K562 (cell line): ENCODE results near the gene NVL. TPM values are rescaled to one million over a fixed set of nuclear protein-coding genes. Genes with fewer than 3 reads are reported as not detected.

Experiments used
- HMGN3 ChIP-seq: IDR thresholded peaks from 2 replicates; pipeline ENCODE4 v1.6.1; 2011; ENCODE audit warnings: borderline replicate concordance, low read depth, mild to moderate bottlenecking, mixed read lengths, low read length; ENCODE audit not compliant: insufficient read length; ENCODE audit errors: extremely low read depth
- RBM34 ChIP-seq: fragments of 200-400 bp; formaldehyde crosslinking; IDR thresholded peaks from 2 replicates; pipeline ENCODE4 v1.6.1; 2018; ENCODE audit warnings: low read length, borderline replicate concordance; ENCODE audit not compliant: insufficient read depth
- SREBF2 ChIP-seq: sonication (generic); formaldehyde crosslinking; IDR thresholded peaks from 2 replicates; pipeline ENCODE4 v1.4.0; 2020; ENCODE audit warnings: mild to moderate bottlenecking, missing genetic modification reagents
- ZBED1 ChIP-seq: IDR thresholded peaks from 2 replicates; pipeline ENCODE4 v1.6.1; 2014
- polyA plus RNA-seq, 8 experiments: library from polyadenylated mRNA; depleted of rRNA in 4 of 8; stranded (reverse) in 5 of 8; unstranded in 3 of 8; fragments of >200 nt; fragmentation: Nextera tagmentation in 2 of 8; fragmentation: Illumina TruSeq in 1 of 8; extraction: Ambion mirVana in 2 of 8; extraction: Trizol in 1 of 8; gene quantifications; 2 replicates each; pipeline versions ENCODE4 v1.2.1 to v1.2.3, GENCODE V29; 2011 to 2014; ENCODE audit warnings: inconsistent platforms in 1 of 8, missing spikeins in 1 of 8
- total RNA-seq, 7 experiments: library from RNA; depleted of rRNA in 6 of 7; stranded (reverse); fragments of >200 nt in 6 of 7; fragmentation: Illumina TruSeq in 2 of 7; extraction: Trizol in 2 of 7; gene quantifications; 2 replicates each; pipeline versions ENCODE4 v1.2.1 to v1.2.3, GENCODE V29; 2011 to 2021; ENCODE audit warnings: low replicate concordance in 1 of 7
- TF ChIP-seq, protein P1 (sequence below): fragments of 250-450 bp; sonication (Bioruptor Pico); IDR thresholded peaks from 2 replicates; pipeline ENCODE4 v1.9.0; 2021; ENCODE audit warnings: mild to moderate bottlenecking, inconsistent platforms
- TF ChIP-seq, protein P2 (sequence below): fragments of 450-650 bp; IDR thresholded peaks from 2 replicates; pipeline ENCODE4 v1.6.1; 2016; ENCODE audit warnings: borderline replicate concordance
- TF ChIP-seq, protein P3 (sequence below): fragments of 200-800 bp; sonication (Bioruptor generic); IDR thresholded peaks from 2 replicates; pipeline ENCODE4 v1.6.1; 2017; ENCODE audit warnings: missing genetic modification characterization, missing compliant biosample characterization
- TF ChIP-seq, protein P4 (sequence below): fragments of 450-650 bp; IDR thresholded peaks from 2 replicates; pipeline ENCODE4 v1.6.1; 2016; ENCODE audit warnings: low read depth, mild to moderate bottlenecking, moderate library complexity
- TF ChIP-seq, protein P5 (sequence below): fragments of 200-600 bp; sonication (generic); IDR thresholded peaks from one replicate; pipeline ENCODE4 v1.6.1; 2012; ENCODE audit warnings: mild to moderate bottlenecking, low read depth, low read length, inconsistent platforms

NVL gene
- total and polyA plus RNA-seq, 9 of the 15 experiments (the other 6 are each of a cell fraction or from before 2014, with no cell fraction given), result 32.5 to 86.6 (median 62.9) TPM

DNA sequence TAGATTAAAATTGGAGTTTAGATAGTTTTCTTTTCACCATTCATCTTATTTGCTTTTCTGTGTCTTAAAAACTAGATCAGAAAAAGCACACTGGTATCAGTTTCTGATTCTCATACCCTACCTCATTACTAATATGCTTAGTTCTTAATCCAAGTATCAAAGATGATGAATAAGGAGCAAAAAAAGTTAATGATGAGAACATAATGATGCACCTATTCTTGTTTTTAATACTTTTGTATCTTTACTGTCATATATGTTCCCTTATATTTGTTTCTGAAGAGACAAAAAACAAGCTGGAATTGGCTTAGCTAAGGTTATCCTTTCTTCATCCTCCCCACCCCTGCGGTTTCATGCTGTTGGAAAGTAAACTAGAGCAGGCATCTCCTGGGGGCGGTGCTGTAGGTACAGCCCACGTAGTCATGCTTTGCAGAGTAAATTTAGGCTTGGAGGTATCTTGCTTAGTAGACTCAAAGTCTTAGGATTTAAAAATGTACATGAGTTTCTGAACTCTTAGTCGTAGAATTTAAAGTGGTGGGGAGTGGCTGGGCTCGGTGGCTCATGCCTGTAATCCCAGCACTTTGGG lies 43.1 kb upstream of the NVL start (continued):
- no peak for TF ChIP-seq RBM34
- TF ChIP-seq, protein P1, sequence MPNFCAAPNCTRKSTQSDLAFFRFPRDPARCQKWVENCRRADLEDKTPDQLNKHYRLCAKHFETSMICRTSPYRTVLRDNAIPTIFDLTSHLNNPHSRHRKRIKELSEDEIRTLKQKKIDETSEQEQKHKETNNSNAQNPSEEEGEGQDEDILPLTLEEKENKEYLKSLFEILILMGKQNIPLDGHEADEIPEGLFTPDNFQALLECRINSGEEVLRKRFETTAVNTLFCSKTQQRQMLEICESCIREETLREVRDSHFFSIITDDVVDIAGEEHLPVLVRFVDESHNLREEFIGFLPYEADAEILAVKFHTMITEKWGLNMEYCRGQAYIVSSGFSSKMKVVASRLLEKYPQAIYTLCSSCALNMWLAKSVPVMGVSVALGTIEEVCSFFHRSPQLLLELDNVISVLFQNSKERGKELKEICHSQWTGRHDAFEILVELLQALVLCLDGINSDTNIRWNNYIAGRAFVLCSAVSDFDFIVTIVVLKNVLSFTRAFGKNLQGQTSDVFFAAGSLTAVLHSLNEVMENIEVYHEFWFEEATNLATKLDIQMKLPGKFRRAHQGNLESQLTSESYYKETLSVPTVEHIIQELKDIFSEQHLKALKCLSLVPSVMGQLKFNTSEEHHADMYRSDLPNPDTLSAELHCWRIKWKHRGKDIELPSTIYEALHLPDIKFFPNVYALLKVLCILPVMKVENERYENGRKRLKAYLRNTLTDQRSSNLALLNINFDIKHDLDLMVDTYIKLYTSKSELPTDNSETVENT, result no peak
- TF ChIP-seq HMGN3, result no peak
- TF ChIP-seq ZBED1, result no peak
- TF ChIP-seq, protein P2, sequence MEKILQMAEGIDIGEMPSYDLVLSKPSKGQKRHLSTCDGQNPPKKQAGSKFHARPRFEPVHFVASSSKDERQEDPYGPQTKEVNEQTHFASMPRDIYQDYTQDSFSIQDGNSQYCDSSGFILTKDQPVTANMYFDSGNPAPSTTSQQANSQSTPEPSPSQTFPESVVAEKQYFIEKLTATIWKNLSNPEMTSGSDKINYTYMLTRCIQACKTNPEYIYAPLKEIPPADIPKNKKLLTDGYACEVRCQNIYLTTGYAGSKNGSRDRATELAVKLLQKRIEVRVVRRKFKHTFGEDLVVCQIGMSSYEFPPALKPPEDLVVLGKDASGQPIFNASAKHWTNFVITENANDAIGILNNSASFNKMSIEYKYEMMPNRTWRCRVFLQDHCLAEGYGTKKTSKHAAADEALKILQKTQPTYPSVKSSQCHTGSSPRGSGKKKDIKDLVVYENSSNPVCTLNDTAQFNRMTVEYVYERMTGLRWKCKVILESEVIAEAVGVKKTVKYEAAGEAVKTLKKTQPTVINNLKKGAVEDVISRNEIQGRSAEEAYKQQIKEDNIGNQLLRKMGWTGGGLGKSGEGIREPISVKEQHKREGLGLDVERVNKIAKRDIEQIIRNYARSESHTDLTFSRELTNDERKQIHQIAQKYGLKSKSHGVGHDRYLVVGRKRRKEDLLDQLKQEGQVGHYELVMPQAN, result no peak
- TF ChIP-seq, protein P3, sequence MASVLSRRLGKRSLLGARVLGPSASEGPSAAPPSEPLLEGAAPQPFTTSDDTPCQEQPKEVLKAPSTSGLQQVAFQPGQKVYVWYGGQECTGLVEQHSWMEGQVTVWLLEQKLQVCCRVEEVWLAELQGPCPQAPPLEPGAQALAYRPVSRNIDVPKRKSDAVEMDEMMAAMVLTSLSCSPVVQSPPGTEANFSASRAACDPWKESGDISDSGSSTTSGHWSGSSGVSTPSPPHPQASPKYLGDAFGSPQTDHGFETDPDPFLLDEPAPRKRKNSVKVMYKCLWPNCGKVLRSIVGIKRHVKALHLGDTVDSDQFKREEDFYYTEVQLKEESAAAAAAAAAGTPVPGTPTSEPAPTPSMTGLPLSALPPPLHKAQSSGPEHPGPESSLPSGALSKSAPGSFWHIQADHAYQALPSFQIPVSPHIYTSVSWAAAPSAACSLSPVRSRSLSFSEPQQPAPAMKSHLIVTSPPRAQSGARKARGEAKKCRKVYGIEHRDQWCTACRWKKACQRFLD (CRISPR knock-in tag), result no peak
- TF ChIP-seq SREBF2 (CRISPR knock-in tag), result no peak
- TF ChIP-seq, protein P4, sequence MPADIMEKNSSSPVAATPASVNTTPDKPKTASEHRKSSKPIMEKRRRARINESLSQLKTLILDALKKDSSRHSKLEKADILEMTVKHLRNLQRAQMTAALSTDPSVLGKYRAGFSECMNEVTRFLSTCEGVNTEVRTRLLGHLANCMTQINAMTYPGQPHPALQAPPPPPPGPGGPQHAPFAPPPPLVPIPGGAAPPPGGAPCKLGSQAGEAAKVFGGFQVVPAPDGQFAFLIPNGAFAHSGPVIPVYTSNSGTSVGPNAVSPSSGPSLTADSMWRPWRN, result no peak
- TF ChIP-seq, protein P5, sequence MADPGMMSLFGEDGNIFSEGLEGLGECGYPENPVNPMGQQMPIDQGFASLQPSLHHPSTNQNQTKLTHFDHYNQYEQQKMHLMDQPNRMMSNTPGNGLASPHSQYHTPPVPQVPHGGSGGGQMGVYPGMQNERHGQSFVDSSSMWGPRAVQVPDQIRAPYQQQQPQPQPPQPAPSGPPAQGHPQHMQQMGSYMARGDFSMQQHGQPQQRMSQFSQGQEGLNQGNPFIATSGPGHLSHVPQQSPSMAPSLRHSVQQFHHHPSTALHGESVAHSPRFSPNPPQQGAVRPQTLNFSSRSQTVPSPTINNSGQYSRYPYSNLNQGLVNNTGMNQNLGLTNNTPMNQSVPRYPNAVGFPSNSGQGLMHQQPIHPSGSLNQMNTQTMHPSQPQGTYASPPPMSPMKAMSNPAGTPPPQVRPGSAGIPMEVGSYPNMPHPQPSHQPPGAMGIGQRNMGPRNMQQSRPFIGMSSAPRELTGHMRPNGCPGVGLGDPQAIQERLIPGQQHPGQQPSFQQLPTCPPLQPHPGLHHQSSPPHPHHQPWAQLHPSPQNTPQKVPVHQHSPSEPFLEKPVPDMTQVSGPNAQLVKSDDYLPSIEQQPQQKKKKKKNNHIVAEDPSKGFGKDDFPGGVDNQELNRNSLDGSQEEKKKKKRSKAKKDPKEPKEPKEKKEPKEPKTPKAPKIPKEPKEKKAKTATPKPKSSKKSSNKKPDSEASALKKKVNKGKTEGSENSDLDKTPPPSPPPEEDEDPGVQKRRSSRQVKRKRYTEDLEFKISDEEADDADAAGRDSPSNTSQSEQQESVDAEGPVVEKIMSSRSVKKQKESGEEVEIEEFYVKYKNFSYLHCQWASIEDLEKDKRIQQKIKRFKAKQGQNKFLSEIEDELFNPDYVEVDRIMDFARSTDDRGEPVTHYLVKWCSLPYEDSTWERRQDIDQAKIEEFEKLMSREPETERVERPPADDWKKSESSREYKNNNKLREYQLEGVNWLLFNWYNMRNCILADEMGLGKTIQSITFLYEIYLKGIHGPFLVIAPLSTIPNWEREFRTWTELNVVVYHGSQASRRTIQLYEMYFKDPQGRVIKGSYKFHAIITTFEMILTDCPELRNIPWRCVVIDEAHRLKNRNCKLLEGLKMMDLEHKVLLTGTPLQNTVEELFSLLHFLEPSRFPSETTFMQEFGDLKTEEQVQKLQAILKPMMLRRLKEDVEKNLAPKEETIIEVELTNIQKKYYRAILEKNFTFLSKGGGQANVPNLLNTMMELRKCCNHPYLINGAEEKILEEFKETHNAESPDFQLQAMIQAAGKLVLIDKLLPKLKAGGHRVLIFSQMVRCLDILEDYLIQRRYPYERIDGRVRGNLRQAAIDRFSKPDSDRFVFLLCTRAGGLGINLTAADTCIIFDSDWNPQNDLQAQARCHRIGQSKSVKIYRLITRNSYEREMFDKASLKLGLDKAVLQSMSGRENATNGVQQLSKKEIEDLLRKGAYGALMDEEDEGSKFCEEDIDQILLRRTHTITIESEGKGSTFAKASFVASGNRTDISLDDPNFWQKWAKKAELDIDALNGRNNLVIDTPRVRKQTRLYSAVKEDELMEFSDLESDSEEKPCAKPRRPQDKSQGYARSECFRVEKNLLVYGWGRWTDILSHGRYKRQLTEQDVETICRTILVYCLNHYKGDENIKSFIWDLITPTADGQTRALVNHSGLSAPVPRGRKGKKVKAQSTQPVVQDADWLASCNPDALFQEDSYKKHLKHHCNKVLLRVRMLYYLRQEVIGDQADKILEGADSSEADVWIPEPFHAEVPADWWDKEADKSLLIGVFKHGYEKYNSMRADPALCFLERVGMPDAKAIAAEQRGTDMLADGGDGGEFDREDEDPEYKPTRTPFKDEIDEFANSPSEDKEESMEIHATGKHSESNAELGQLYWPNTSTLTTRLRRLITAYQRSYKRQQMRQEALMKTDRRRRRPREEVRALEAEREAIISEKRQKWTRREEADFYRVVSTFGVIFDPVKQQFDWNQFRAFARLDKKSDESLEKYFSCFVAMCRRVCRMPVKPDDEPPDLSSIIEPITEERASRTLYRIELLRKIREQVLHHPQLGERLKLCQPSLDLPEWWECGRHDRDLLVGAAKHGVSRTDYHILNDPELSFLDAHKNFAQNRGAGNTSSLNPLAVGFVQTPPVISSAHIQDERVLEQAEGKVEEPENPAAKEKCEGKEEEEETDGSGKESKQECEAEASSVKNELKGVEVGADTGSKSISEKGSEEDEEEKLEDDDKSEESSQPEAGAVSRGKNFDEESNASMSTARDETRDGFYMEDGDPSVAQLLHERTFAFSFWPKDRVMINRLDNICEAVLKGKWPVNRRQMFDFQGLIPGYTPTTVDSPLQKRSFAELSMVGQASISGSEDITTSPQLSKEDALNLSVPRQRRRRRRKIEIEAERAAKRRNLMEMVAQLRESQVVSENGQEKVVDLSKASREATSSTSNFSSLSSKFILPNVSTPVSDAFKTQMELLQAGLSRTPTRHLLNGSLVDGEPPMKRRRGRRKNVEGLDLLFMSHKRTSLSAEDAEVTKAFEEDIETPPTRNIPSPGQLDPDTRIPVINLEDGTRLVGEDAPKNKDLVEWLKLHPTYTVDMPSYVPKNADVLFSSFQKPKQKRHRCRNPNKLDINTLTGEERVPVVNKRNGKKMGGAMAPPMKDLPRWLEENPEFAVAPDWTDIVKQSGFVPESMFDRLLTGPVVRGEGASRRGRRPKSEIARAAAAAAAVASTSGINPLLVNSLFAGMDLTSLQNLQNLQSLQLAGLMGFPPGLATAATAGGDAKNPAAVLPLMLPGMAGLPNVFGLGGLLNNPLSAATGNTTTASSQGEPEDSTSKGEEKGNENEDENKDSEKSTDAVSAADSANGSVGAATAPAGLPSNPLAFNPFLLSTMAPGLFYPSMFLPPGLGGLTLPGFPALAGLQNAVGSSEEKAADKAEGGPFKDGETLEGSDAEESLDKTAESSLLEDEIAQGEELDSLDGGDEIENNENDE, result no peak
